LNCaP clone FGC (cell line): ENCODE data around the gene TMOD1.
"Not testable (repeated sequence)": the region's sequence is repeated elsewhere in the genome, so short reads cannot be mapped to it uniquely, and the experiment has no call there.

Experiments used
- DNase-seq: peaks from one replicate; pipeline ENCODE4 v3.0.0-alpha.2; 2011; ENCODE audit warnings: low read depth
- H3K4me3 ChIP-seq: 2 replicates; pipeline ENCODE4 v1.5.1; 2011; ENCODE audit warnings: mild to moderate bottlenecking, low read depth, low read length, control low read depth
- TF ChIP-seq, protein P1 (sequence below): IDR thresholded peaks from 2 replicates; pipeline ENCODE4 v1.5.1; 2012; ENCODE audit warnings: mild to moderate bottlenecking; ENCODE audit not compliant: control insufficient read depth, insufficient read depth; ENCODE audit errors: extremely low read depth

TMOD1 gene

GRCh38 chr9:97602430-97602829 is 101.0 kb downstream of the TMOD1 start:
- no peak for DNase-seq
- H3K4me3 ChIP-seq: no peak overlapping the region
- TF ChIP-seq, protein P1, sequence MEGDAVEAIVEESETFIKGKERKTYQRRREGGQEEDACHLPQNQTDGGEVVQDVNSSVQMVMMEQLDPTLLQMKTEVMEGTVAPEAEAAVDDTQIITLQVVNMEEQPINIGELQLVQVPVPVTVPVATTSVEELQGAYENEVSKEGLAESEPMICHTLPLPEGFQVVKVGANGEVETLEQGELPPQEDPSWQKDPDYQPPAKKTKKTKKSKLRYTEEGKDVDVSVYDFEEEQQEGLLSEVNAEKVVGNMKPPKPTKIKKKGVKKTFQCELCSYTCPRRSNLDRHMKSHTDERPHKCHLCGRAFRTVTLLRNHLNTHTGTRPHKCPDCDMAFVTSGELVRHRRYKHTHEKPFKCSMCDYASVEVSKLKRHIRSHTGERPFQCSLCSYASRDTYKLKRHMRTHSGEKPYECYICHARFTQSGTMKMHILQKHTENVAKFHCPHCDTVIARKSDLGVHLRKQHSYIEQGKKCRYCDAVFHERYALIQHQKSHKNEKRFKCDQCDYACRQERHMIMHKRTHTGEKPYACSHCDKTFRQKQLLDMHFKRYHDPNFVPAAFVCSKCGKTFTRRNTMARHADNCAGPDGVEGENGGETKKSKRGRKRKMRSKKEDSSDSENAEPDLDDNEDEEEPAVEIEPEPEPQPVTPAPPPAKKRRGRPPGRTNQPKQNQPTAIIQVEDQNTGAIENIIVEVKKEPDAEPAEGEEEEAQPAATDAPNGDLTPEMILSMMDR: no peak

- TF ChIP-seq, protein P1: no peak
- DNase-seq: no peak
Measured at GRCh38 chr9:97604901-97605645, 103.6 kb downstream of the TMOD1 start.

DNA sequence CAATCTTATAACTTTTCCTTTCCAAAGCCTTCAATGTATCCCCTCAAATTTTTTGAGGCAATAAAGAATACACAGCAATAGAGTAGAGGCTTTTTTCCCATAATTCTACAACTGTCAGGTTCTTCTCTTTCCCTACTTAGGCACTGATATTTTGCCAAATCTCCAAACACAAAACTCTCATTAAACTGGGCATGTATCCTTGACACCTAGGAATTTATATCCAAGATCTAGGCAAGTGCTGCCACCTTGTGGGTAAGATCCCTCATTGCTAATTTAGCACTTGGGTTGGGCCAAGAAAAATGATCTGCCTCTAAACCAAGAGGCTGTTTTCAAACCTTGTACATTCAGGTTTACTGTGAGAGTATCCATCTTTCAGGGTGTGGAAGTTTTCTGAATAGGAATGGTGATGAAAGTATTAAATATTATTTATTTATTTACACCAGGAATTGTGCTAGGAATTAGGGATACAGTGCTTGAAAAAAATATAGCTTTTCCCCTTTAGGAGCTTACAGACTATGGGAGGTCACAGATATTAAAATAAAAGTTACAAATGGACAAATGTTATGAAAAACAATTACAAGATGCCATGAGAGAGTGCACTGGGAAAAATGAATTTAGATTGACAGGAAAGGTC is 114.1 kb downstream of the TMOD1 start:
- peak; percentile 69 for DNase-seq
- TF ChIP-seq, protein P1: peak; percentile 86
- H3K4me3 ChIP-seq: no peak overlapping the region

More at GRCh38 chr9:97604901-97605645, 103.6 kb downstream of the TMOD1 start:
- no peak overlapping the region for H3K4me3 ChIP-seq

- TF ChIP-seq, protein P1: no peak
- no peak overlapping the region for H3K4me3 ChIP-seq
- no peak for DNase-seq
Measured at GRCh38 chr9:97617939-97618416, 116.5 kb downstream of the TMOD1 start.

DNA sequence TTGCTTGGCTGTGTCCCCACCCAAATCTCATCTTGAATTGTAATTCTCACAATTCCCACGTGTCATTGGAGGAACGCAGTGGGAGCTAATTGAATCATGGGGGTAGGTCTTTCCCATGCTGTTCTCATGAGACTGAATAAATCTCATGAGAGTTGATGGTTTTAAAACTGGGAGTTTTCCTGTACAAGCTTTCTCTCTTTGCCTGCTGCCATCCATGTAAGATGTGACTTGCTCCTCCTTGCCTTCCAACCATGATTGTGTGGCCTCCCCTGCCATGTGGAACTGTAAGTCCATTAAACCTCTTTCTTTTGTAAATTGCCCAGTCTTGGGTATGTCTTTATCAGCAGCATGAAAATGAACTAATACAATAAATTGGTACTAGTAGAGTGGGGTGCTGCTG is 118.6 kb downstream of the TMOD1 start:
- DNase-seq, H3K4me3 ChIP-seq: not testable (repeated sequence)

DNA sequence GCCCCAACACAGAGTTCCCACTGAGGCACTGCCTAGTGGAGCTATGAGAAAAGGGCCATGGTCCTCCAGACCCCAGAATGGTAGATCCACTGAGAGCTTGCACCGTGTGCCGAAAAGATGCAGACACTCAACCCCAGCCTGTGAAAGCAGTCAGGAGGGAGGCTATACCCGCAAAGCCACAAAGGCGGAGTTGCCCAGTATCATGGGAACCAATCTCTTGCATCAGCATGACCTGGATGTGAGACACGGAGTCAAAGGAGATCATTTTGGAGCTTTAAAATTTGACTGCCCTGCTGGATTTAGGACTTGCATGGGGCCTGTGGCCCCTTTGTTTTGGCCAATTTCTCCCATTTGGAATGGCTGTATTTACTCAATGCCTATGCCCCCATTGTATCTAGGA is 121.0 kb downstream of the TMOD1 start:
- DNase-seq, H3K4me3 ChIP-seq: not testable (repeated sequence)

- no peak overlapping the region for H3K4me3 ChIP-seq
- TF ChIP-seq, protein P1: no peak
- DNase-seq: no peak
Measured at GRCh38 chr9:97623946-97624345, 122.5 kb downstream of the TMOD1 start.

GRCh38 chr9:97625620-97626019 is 124.2 kb downstream of the TMOD1 start:
- DNase-seq: no peak
- TF ChIP-seq, protein P1: no peak

More at GRCh38 chr9:97625620-97626019, 124.2 kb downstream of the TMOD1 start:
- no peak overlapping the region for H3K4me3 ChIP-seq
